Measurements from ENCODE around the gene NOL3.

- no peak for TF ChIP-seq POLR2AphosphoS5 (IDR thresholded peaks at IDR 0.05; ENCODE audit: low read depth)
- TF ChIP-seq, protein P1, sequence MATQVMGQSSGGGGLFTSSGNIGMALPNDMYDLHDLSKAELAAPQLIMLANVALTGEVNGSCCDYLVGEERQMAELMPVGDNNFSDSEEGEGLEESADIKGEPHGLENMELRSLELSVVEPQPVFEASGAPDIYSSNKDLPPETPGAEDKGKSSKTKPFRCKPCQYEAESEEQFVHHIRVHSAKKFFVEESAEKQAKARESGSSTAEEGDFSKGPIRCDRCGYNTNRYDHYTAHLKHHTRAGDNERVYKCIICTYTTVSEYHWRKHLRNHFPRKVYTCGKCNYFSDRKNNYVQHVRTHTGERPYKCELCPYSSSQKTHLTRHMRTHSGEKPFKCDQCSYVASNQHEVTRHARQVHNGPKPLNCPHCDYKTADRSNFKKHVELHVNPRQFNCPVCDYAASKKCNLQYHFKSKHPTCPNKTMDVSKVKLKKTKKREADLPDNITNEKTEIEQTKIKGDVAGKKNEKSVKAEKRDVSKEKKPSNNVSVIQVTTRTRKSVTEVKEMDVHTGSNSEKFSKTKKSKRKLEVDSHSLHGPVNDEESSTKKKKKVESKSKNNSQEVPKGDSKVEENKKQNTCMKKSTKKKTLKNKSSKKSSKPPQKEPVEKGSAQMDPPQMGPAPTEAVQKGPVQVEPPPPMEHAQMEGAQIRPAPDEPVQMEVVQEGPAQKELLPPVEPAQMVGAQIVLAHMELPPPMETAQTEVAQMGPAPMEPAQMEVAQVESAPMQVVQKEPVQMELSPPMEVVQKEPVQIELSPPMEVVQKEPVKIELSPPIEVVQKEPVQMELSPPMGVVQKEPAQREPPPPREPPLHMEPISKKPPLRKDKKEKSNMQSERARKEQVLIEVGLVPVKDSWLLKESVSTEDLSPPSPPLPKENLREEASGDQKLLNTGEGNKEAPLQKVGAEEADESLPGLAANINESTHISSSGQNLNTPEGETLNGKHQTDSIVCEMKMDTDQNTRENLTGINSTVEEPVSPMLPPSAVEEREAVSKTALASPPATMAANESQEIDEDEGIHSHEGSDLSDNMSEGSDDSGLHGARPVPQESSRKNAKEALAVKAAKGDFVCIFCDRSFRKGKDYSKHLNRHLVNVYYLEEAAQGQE (IDR thresholded peaks at IDR 0.05; ENCODE audit: insufficient replicate concordance, low read depth): no peak
- TF ChIP-seq CTCF (IDR thresholded peaks at IDR 0.05; ENCODE audit: insufficient read depth, low read length): no peak
Measured at GRCh38 chr16:67151431-67152097, 18.8 kb upstream of the NOL3 start.
